H7 (cell line): ENCODE data around the gene DYRK4. TPM values are rescaled to one million over a fixed set of nuclear protein-coding genes. Genes with fewer than 3 reads are reported as not detected.

Experiments
- DNase-seq: peaks from one replicate; pipeline ENCODE4 v3.0.0; 2012
- H3K27me3 ChIP-seq: 2 replicates; pipeline ENCODE4 v1.6.0; 2011; ENCODE audit warnings: mild to moderate bottlenecking, low read length; ENCODE audit not compliant: control insufficient read depth, insufficient read depth
- H3K36me3 ChIP-seq: replicated peaks from 2 replicates; pipeline ENCODE4 v1.5.1; 2011; ENCODE audit warnings: low read length; ENCODE audit not compliant: control insufficient read depth, insufficient read depth
- H3K4me3 ChIP-seq: 2 replicates; pipeline ENCODE4 v1.5.1; 2011; ENCODE audit warnings: low read depth, mild to moderate bottlenecking, control low read depth, low read length, moderate library complexity; ENCODE audit not compliant: insufficient read depth
- total RNA-seq: library from RNA; depleted of rRNA; stranded (reverse); fragments of >200 nt; shearing (Covaris generic); gene quantifications from 2 replicates; pipeline ENCODE4 v1.2.3, GENCODE V29; 2014; rRNA removed

Gene DYRK4
- total RNA-seq, 1 experiment from 2014 or later = 25.5 TPM

GRCh38 chr12:4626543-4626942, 64.5 kb downstream of the DYRK4 start:
- Histone ChIP-seq H3K36me3 (no peaks in the 10 kb centered on the region), H3K27me3 (no peaks in the 10 kb centered on the region), H3K4me3 (no peak overlapping the region)
- no peak for DNase-seq

- Histone ChIP-seq H3K36me3 (no peaks in the 10 kb centered on the region), H3K27me3 (no peaks in the 10 kb centered on the region), H3K4me3 (no peak overlapping the region)
- DNase-seq = no peak
Observed at GRCh38 chr12:4628406-4628805, 66.4 kb downstream of the DYRK4 start.

- DNase-seq = peak; percentile 30
- Histone ChIP-seq H3K27me3 (no peaks in the 10 kb centered on the region), H3K4me3 (no peak overlapping the region), H3K36me3 (no peaks in the 10 kb centered on the region)
Observed at GRCh38 chr12:4630262-4630661, 68.3 kb downstream of the DYRK4 start.

GRCh38 chr12:4643747-4644146, 81.7 kb downstream of the DYRK4 start:
- no peaks in the 10 kb centered on the region for H3K36me3 ChIP-seq
- H3K4me3 ChIP-seq = no peak overlapping the region
- H3K27me3 ChIP-seq = no peaks in the 10 kb centered on the region
- DNase-seq = no peak

- Histone ChIP-seq H3K27me3 (no peaks in the 10 kb centered on the region), H3K36me3 (no peaks in the 10 kb centered on the region), H3K4me3 (no peak overlapping the region)
- no peak for DNase-seq
Observed at GRCh38 chr12:4645023-4645422, 83.0 kb downstream of the DYRK4 start.

GRCh38 chr12:4648104-4648500, 86.1 kb downstream of the DYRK4 start:
- Histone ChIP-seq H3K4me3 (peak overlapping the region; percentile 79), H3K36me3 (no peaks in the 10 kb centered on the region), H3K27me3 (no peaks in the 10 kb centered on the region)
- no peak for DNase-seq

GRCh38 chr12:4648501-4649357, 86.7 kb downstream of the DYRK4 start, which contains the start of the genes AKAP3 and NDUFA9:
TSS of gene AKAP3 (minus strand) at chr12:4649051. CDS start at chr12:4638196, 10,855 bp downstream.
TSS of gene NDUFA9 (plus strand) at chr12:4649114. CDS start at chr12:4649127, 13 bp downstream.
- H3K4me3 ChIP-seq = peak within 1 kb of the TSS; percentile 79
- H3K36me3 ChIP-seq = no peaks in the 10 kb centered on the region
- peak; percentile 60 for DNase-seq
- no peaks in the 10 kb centered on the region for H3K27me3 ChIP-seq

GRCh38 chr12:4649358-4649661, 87.3 kb downstream of the DYRK4 start:
- Histone ChIP-seq H3K36me3 (peaks cover under 1% of the 10 kb centered on the region; the same call in 1 of the 2 replicates), H3K4me3 (peak overlapping the region; percentile 79), H3K27me3 (no peaks in the 10 kb centered on the region)
- no peak for DNase-seq

GRCh38 chr12:4653257-4653656, 91.2 kb downstream of the DYRK4 start:
- Histone ChIP-seq H3K36me3 (peaks cover 9% of the 10 kb centered on the region), H3K4me3 (no peak overlapping the region), H3K27me3 (no peaks in the 10 kb centered on the region)
- no peak for DNase-seq

- H3K36me3 ChIP-seq = peaks cover 9% of the 10 kb centered on the region
- DNase-seq = no peak
- no peak overlapping the region for H3K4me3 ChIP-seq
- H3K27me3 ChIP-seq = no peaks in the 10 kb centered on the region
Observed at GRCh38 chr12:4653691-4654090, 91.7 kb downstream of the DYRK4 start.

Other genes starting within 250 kb of the DYRK4 start
- gene TIGAR, start 241.0 kb upstream of the DYRK4 start, total RNA-seq = 2.6 and 3.4 TPM in 2 replicates
- 0.17 and 0.37 TPM in 2 replicates for gene FGF23, start 182.5 kb upstream of the DYRK4 start, total RNA-seq
- gene FGF6, start 116.4 kb upstream of the DYRK4 start, total RNA-seq = not detected in 2 replicates
- 59.7 and 87.2 TPM in 2 replicates for gene RAD51AP1, start 23.3 kb upstream of the DYRK4 start, total RNA-seq
- gene AKAP3, start 86.8 kb downstream of the DYRK4 start, total RNA-seq = 1.5 and 1.9 TPM in 2 replicates
- 100 and 104 TPM in 2 replicates for gene NDUFA9, start 86.9 kb downstream of the DYRK4 start, total RNA-seq
- 2.3 and 4.1 TPM in 2 replicates for gene GALNT8, start 158.2 kb downstream of the DYRK4 start, total RNA-seq